GM23338 (cell line): ENCODE results near the gene TMEM30B. TPM values are rescaled to one million over a fixed set of nuclear protein-coding genes. Genes with fewer than 3 reads are reported as not detected.
A peak's percentile ranks its signal among the peaks of the same experiment; 100 is the strongest.

Experiments used
- ATAC-seq: fragments of 200-7000 bp; cut with Tn5 transposase; 3 replicates; pipeline ENCODE4 v1.9.1; 2020
- DNase-seq: peaks from one replicate; pipeline ENCODE4 v3.0.0-alpha.2; 2015; ENCODE audit warnings: low spot score
- H2AFZ ChIP-seq: fragments of 200-600 bp; sonication (generic); 2 replicates; pipeline ENCODE4 v1.8.0; 2016; ENCODE audit warnings: antibody characterized with exemption, mild to moderate bottlenecking, moderate library complexity
- H3F3A ChIP-seq: fragments of 200-600 bp; sonication (generic); replicated peaks from 2 replicates; pipeline ENCODE4 v1.8.0; 2017; ENCODE audit warnings: antibody characterized with exemption, mixed run types, low read depth
- H3K27ac ChIP-seq: fragments of 200-600 bp; sonication (generic); 2 replicates; pipeline ENCODE4 v1.6.1; 2016; ENCODE audit warnings: low read depth
- H3K27me3 ChIP-seq: fragments of 200-600 bp; sonication (generic); 2 replicates; pipeline ENCODE4 v1.8.0; 2016; ENCODE audit warnings: mild to moderate bottlenecking, mixed run types, moderate library complexity; ENCODE audit not compliant: insufficient read depth
- H3K36me3 ChIP-seq: fragments of 200-600 bp; sonication (generic); 2 replicates; pipeline ENCODE4 v1.8.0; 2016; ENCODE audit warnings: mild to moderate bottlenecking; ENCODE audit not compliant: insufficient read depth
- H3K4me1 ChIP-seq: fragments of 200-600 bp; sonication (generic); 2 replicates; pipeline ENCODE4 v1.8.0; 2016; ENCODE audit warnings: mild to moderate bottlenecking, moderate library complexity; ENCODE audit not compliant: insufficient read depth
- H3K4me2 ChIP-seq: fragments of 200-600 bp; sonication (generic); 2 replicates; pipeline ENCODE4 v1.7.1; 2017; ENCODE audit warnings: mixed run types
- H3K4me3 ChIP-seq: fragments of 200-600 bp; sonication (generic); 2 replicates; pipeline ENCODE4 v1.6.1; 2016; ENCODE audit warnings: mixed run types
- H3K79me2 ChIP-seq: fragments of 200-600 bp; sonication (generic); replicated peaks from 2 replicates; pipeline ENCODE4 v1.8.0; 2017; ENCODE audit warnings: mild to moderate bottlenecking; ENCODE audit not compliant: insufficient read depth
- H3K9me2 ChIP-seq: fragments of 200-600 bp; sonication (generic); 2 replicates; pipeline ENCODE4 v1.8.0; 2017; ENCODE audit not compliant: insufficient read depth
- H4K20me1 ChIP-seq: fragments of 200-600 bp; sonication (generic); replicated peaks from 2 replicates; pipeline ENCODE4 v1.8.0; 2017; ENCODE audit warnings: mild to moderate bottlenecking; ENCODE audit not compliant: insufficient read depth
- H3K27ac Mint-ChIP-seq: 2 replicates; pipeline ENCODE4 v1.8.0; 2020; ENCODE audit warnings: inconsistent platforms, mild to moderate bottlenecking, moderate library complexity, mixed read lengths
- H3K27me3 Mint-ChIP-seq: 3 replicates; pipeline ENCODE4 v1.8.0; 2022; ENCODE audit warnings: low read depth, mild to moderate bottlenecking, moderate library complexity, mixed read lengths, inconsistent platforms; ENCODE audit not compliant: insufficient read depth, poor library complexity
- H3K36me3 Mint-ChIP-seq: 3 replicates; pipeline ENCODE4 v1.8.0; 2021; ENCODE audit warnings: low read depth, mild to moderate bottlenecking, inconsistent platforms, moderate library complexity, mixed read lengths
- H3K4me1 Mint-ChIP-seq: 3 replicates; pipeline ENCODE4 v1.8.0; 2020; ENCODE audit warnings: mild to moderate bottlenecking, inconsistent platforms, mixed read lengths
- H3K4me3 Mint-ChIP-seq: 3 replicates; pipeline ENCODE4 v1.8.0; 2021; ENCODE audit warnings: moderate library complexity, mild to moderate bottlenecking, inconsistent platforms, mixed read lengths
- H3K9me3 Mint-ChIP-seq: 3 replicates; pipeline ENCODE4 v1.8.0; 2020; ENCODE audit warnings: moderate library complexity, mild to moderate bottlenecking, inconsistent platforms, mixed read lengths
- EZH2 ChIP-seq: fragments of 200-600 bp; sonication (generic); IDR thresholded peaks from one replicate; pipeline ENCODE4 v1.8.0; 2017; ENCODE audit warnings: antibody characterized with exemption, mild to moderate bottlenecking, low read depth; ENCODE audit not compliant: unreplicated experiment
- JUNB ChIP-seq: IDR thresholded peaks from one replicate; pipeline ENCODE4 v1.6.1; 2016; ENCODE audit warnings: antibody characterized with exemption; ENCODE audit not compliant: unreplicated experiment
- NANOG ChIP-seq: IDR thresholded peaks from 2 replicates; pipeline ENCODE4 v1.6.1; 2016; ENCODE audit warnings: antibody characterized with exemption, borderline replicate concordance
- REST ChIP-seq: IDR thresholded peaks from one replicate; pipeline ENCODE4 v1.6.1; 2018; ENCODE audit warnings: antibody characterized with exemption; ENCODE audit not compliant: unreplicated experiment
- ZNF114 ChIP-seq: fragments of 250-450 bp; sonication (Bioruptor Pico); IDR thresholded peaks from 2 replicates; pipeline ENCODE4 v1.5.0; 2020; ENCODE audit warnings: mild to moderate bottlenecking, moderate library complexity
- ZNF331 ChIP-seq: fragments of 250-450 bp; sonication (Bioruptor Pico); IDR thresholded peaks from 2 replicates; pipeline ENCODE4 v1.5.0; 2020; ENCODE audit warnings: low read depth, mild to moderate bottlenecking, moderate library complexity
- polyA plus RNA-seq: library from polyadenylated mRNA; unstranded; fragments of >200 nt; fragmentation: Nextera tagmentation; extraction: Ambion mirVana; gene quantifications from 2 replicates; pipeline ENCODE4 v1.2.1, GENCODE V29; 2016
- total RNA-seq: library from RNA; depleted of rRNA; stranded (reverse); fragments of >200 nt; shearing (Covaris generic); gene quantifications from 2 replicates; pipeline ENCODE4 v1.2.3, GENCODE V29; 2014
- TF ChIP-seq, protein P1 (sequence below), 2 experiments: fragments of 200-600 bp in 1 of 2; sonication (generic) in 1 of 2; conservative IDR thresholded peaks; 2 replicates each; pipeline versions ENCODE4 v1.5.1 to v1.6.1; 2016 to 2017; ENCODE audit warnings: antibody characterized with exemption in 2 of 2, low read depth in 2 of 2, mild to moderate bottlenecking in 2 of 2, moderate library complexity in 1 of 2

TMEM30B gene
- total and polyA plus RNA-seq, 2 experiments from 2014 or later: 7.2 to 22.9 TPM

DNA sequence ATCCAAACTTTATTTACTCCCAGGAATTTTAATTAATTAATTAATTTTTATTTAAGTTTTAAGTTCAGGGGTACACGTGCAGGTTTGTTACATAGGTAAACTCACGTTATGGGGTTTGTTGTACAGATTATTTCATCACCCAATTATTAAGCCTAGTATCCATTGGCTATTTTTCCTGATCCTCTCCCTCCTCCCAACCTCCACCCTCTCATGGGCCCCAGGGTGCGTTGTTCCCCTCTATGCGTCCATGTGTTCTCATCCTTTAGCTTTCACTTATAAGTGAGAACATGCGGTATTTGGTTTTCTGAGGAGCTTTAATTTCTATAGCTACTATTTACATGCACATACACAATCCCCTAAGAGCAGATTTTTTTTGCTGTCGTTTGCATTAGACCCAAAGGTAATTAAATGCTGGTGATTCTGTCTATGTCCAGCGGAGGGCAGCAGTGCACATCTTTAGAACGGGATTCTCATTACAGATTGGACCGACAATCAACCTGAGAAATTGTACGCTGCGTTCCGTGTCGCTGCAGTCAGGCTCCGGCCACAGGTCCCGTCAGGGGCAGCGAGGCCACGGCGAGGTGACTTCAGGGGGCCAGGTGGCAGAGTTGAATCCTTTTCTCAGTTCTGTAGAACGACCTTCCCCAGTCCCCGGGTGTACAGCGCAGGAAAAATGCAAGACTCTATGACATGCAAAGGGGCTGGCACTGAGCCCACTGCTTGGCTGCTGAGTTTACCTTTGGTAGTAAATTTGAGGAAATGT is 11.6 kb downstream of the TMEM30B start:
- peak overlapping the region; percentile 51; the same call in 2 of the 3 replicates for H3K4me3 Mint-ChIP-seq
- H4K20me1 ChIP-seq: no peaks in the 10 kb centered on the region
- no peak overlapping the region for H3K27ac Mint-ChIP-seq
- no peaks in the 10 kb centered on the region for H3K79me2 ChIP-seq
- H3K27ac ChIP-seq: no peak overlapping the region
- peaks cover 4% of the 10 kb centered on the region; the same call in 1 of the 2 replicates for H3K27me3 ChIP-seq
- H2AFZ ChIP-seq: peak overlapping the region; percentile 86
- no peaks in the 10 kb centered on the region for H3K36me3 ChIP-seq
- peak overlapping the region; percentile 29; the same call in 1 of the 2 replicates for H3K4me3 ChIP-seq
- no peaks in the 10 kb centered on the region for H3K4me1 ChIP-seq
- ATAC-seq: peak; percentile 81
- H3K36me3 Mint-ChIP-seq: no peaks in the 10 kb centered on the region
- 0 out of 3 replicates have a peak, but pooled peaks cover 2% of the 10 kb centered on the region for H3K4me1 Mint-ChIP-seq
- TF ChIP-seq, protein P1, sequence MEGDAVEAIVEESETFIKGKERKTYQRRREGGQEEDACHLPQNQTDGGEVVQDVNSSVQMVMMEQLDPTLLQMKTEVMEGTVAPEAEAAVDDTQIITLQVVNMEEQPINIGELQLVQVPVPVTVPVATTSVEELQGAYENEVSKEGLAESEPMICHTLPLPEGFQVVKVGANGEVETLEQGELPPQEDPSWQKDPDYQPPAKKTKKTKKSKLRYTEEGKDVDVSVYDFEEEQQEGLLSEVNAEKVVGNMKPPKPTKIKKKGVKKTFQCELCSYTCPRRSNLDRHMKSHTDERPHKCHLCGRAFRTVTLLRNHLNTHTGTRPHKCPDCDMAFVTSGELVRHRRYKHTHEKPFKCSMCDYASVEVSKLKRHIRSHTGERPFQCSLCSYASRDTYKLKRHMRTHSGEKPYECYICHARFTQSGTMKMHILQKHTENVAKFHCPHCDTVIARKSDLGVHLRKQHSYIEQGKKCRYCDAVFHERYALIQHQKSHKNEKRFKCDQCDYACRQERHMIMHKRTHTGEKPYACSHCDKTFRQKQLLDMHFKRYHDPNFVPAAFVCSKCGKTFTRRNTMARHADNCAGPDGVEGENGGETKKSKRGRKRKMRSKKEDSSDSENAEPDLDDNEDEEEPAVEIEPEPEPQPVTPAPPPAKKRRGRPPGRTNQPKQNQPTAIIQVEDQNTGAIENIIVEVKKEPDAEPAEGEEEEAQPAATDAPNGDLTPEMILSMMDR (conservative IDR thresholded peaks at IDR 0.05; ENCODE audit: low read depth in 2 of 2): peak; percentile 84 to 85
- TF ChIP-seq ZNF331: no peak
- TF ChIP-seq EZH2: no peak
- TF ChIP-seq REST: no peak
- TF ChIP-seq JUNB: no peak
- TF ChIP-seq NANOG: no peak
- DNase-seq: peak; percentile 92
- no peaks in the 10 kb centered on the region; the same call in 1 of the 2 replicates for H3K9me2 ChIP-seq
- no peaks in the 10 kb centered on the region for H3K9me3 Mint-ChIP-seq
- no peaks in the 10 kb centered on the region for H3F3A ChIP-seq
- H3K4me2 ChIP-seq: peak overlapping the region; percentile 56; the same call in 1 of the 2 replicates
- H3K27me3 Mint-ChIP-seq: peaks cover 8% of the 10 kb centered on the region

- Histone ChIP-seq H3K27ac (no peak overlapping the region), H3K79me2 (no peaks in the 10 kb centered on the region), H2AFZ (no peak overlapping the region), H3K4me1 (no peaks in the 10 kb centered on the region), H3K36me3 (no peaks in the 10 kb centered on the region), H3K4me2 (no peak overlapping the region), H4K20me1 (no peaks in the 10 kb centered on the region), H3K4me3 (no peak overlapping the region), H3K27me3 (peaks cover 4% of the 10 kb centered on the region; the same call in 1 of the 2 replicates), H3K9me2 (no peaks in the 10 kb centered on the region), H3F3A (no peaks in the 10 kb centered on the region)
- ATAC-seq (no peak), DNase-seq (no peak)
- Mint-ChIP-seq H3K27ac (no peak overlapping the region), H3K4me3 (no peak overlapping the region), H3K27me3 (peaks cover 6% of the 10 kb centered on the region), H3K9me3 (no peaks in the 10 kb centered on the region), H3K36me3 (no peaks in the 10 kb centered on the region), H3K4me1 (0 out of 3 replicates have a peak, but pooled peaks cover 2% of the 10 kb centered on the region)
- TF ChIP-seq ZNF114 (CRISPR knock-in tag): no peak
- TF ChIP-seq, protein P1 (conservative IDR thresholded peaks at IDR 0.05; ENCODE audit: low read depth in 2 of 2): no peak
Observed at GRCh38 chr14:61268812-61269211, 12.3 kb downstream of the TMEM30B start.
